KG1 (cell line): ENCODE data around the gene NOSIP.
A peak's percentile ranks its signal among the peaks of the same experiment; 100 is the strongest.

Source experiments
- DNase-seq: peaks from one replicate; lab custom pipeline; 2025; lab: John Stamatoyannopoulos, UW

NOSIP gene

GRCh38 chr19:49506575-49507105, 73.7 kb downstream of the NOSIP start:
- DNase-seq, result peak; percentile 53
